DLD1 (cell line): ENCODE data around the gene FAM171A1.
"Not testable (repeated sequence)": the region's sequence is repeated elsewhere in the genome, so short reads cannot be mapped to it uniquely, and the experiment has no call there.

Experiments
- in situ Hi-C: cut with HindIII; loops from 2 replicates; pipeline ENCODE4 v1.10.0; 2017; ENCODE audit warnings: low sequenced_read_pairs

Gene FAM171A1

DNA sequence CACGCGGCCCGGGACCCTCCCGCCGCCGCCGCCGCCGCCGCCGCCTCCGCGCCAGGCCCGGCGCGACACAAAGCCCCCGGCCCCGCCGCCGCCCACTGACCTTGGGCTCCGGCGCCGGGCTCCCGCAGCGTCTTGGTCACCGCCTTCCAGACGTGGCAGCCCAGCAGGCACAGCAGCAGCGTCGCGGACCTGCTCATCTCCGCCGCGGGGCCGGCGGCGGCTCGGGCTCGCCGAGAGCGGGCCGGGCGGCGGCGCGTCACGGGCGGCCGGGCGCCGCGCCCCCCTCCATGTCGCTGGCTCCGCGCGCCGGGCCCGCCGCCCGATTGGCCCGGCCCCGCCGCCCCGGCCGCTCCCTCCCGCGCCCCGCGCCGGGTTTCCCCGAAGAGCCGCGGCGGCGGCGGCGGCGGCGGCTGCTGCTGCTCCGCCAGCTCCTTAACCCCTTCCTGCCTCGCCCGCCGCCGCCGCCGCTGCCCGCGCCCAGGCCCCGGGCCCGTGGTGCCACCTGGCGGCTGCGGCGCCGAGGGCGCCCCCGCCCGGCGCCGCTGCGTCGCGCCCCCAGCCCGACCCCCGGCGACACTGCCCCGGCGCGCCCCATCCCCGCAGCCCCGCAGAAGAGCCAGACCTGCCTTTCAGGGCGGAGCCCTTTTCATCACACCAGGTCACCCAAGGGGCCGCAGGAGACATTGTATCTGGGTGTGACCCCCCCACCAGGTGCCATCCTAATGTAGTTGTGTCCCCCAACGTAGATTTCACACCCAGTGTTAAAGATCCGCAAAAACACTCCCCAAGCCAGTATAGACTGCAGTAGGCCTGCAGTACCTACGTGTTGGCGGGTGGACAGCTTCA lies at the start of gene FAM171A1:
FAM171A1 (minus strand) TSS at position 434 of the 846 bp plus-strand sequence; CDS start at position 197, 237 bp downstream.
- in situ Hi-C loops: no loop called here

DNA sequence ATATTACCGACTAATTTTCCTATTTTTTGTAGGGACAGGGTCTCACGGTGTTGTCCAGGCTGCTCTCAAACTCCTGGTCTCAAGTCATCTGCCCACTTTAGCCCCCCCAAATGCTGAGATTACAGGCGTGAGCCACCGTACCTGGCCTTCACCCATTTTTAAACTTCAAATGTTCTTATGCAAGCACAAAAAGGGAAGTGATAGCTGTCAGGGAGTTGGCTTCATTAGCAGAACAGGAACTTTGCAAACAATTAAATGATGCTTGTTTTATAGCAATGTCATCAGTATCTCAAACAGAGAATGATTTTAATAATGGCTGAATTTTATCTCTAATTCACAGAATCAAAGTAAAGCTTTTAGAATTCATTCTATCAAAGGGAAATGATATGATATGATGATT lies 49.8 kb upstream of the FAM171A1 start:
- in situ Hi-C loops: no loop called here

DNA sequence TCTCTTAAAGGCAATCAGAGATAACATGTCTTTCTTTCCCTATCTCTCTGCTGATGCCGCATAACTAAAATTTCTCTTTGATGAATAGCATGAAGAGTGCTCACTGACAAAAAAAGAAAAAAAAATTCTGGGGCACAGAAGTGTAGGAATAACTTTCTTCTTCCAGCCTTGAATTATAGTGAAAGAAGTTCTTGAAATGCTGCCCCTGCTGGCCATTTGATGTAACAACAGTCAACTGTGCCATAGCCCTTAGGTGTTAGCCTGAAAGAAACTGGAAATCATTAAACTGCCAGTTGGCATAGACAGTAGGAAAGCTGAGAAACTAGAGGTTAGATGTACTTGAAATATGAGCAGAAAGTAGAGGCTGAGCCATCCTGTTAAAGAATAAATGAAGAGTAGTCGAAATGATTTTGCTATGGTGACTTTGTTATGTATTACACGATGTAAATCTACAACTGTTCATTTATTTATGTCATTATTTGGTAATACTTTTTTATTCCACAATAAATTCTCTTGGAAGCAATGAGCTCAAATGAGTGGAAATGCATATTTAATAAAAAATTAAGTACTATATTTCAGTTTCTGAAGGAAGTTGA lies 48.3 kb upstream of the FAM171A1 start:
- in situ Hi-C loops: no loop called here

DNA sequence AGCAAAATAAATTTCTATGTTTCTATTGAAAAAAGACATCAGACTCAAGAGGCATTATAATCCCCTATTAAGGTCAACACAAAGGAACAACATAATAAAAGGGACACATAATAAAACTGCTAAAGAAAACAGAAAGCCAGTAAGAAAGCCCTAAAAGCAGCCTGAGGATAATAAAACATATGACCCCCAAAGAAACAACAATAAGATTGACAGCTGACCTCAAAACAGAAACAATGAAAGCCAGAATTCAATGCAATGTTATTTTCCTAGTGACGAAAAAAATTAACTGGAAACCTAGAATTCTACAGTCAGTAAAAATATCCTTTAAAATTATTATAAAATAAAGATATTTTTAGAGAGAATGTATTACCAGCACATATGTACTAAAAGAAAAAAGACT lies 44.9 kb upstream of the FAM171A1 start:
- in situ Hi-C loops: no loop called here

DNA sequence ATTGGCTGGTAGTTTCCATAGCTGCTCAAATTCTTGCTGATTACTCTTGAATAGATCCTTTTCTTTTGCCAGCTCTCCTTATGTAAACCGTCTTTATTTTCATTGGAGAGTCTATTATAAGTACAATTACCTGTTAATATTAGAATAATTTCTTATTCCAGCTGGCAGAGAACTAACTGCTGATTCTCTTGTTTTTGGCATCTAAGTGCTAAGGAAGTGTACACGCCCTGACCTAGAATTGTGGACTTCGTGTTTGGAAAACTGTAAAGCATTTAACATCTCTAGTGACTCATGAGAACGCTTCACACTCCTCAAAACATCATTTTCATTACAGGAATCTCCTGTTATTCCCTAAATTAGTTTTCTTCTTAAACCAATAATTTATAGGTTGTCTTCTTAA lies 39.9 kb upstream of the FAM171A1 start:
- in situ Hi-C loops: no loop called here

DNA sequence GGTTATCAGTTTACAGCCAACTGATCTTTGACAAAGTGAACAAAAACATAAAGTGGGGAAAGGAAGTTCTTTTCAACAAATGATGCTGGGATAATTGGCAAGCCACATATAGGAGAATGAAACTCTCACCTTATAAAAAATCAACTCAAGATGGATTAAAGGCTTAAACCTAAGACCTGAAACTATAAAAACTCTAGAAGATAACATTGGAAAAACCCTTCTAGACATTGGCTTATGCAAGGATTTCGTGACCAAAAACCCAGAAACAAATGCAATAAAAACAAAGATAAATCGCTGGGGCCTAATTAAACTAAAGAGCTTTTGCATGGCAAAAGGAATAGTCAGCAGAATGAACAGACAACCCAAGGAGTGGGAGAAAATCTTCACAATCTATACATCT lies 38.3 kb upstream of the FAM171A1 start:
- in situ Hi-C loops: not testable (repeated sequence)

DNA sequence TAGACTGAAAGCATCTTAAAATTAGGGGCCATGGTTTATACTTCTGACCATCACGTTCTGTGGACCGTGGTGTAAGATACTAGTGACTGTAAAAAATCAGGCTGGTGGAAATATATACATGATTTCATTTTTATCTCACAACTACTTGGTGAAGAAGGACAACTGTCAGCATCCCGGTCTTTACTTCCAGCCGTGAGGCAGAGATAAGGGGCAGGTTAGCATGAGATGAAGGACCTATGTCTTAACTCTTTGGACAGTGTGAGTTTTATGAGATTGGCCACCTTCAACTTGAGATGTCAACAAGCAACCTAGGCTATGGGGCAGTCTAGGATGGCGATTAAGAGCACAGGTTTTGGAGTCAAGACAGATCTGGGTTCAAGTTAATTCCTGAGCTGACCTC lies 37.5 kb upstream of the FAM171A1 start:
- in situ Hi-C loops: no loop called here

DNA sequence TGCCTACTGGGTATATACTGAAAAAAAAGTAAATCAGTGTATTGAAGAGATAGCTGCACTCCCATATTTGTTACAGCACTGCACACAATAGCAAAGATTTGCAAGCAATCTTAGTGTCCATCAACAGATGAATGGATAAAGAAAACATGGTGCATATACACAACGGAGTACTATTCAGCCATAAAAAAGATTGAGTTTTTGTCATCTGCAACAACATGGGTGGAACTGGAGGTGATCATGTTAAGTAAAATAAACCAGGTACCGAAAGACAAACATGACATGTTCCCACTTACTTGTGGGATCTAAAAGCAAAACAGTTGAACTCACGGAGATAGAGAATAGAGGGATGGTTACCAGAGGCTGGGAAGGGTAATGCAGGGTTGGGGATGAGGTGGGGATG lies 34.2 kb upstream of the FAM171A1 start:
- in situ Hi-C loops: no loop called here

DNA sequence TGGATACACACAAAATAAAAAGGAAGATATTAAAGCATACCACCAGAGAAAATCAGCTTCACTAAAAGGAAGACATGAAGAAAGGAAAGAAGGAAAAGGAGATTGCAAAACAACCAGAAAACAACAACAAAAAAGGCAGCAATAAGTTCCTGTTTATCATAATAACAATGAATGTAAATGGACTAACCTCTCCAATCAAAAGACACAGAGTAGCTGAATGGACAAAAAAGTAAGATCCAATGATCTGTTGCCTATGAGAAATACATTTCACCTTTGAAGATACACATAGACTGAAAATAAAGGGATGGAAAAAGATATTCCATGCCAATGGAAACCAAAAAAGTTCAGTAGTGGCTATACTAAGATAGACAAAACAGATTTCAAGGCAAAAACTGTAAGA lies 30.3 kb upstream of the FAM171A1 start:
- in situ Hi-C loops: no loop called here

DNA sequence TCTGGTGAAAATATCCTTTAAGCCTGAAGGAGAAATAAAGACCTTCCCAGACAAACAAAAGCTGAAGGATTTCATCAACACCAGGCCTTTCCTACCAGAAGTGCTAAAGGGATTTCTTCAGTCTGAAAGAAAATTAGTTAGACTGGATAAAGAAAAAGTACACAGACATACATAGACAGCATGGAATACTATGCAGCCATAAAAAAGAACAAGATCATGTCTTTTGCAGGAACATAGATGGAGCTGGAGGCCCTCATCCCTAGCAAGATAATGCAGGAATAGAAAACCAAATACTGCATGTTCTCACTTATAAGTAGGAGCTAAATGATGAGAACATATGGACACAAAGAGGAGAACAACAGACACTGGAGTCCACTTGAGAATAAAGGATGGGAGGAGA lies 29.4 kb upstream of the FAM171A1 start:
- in situ Hi-C loops: not testable (repeated sequence)

DNA sequence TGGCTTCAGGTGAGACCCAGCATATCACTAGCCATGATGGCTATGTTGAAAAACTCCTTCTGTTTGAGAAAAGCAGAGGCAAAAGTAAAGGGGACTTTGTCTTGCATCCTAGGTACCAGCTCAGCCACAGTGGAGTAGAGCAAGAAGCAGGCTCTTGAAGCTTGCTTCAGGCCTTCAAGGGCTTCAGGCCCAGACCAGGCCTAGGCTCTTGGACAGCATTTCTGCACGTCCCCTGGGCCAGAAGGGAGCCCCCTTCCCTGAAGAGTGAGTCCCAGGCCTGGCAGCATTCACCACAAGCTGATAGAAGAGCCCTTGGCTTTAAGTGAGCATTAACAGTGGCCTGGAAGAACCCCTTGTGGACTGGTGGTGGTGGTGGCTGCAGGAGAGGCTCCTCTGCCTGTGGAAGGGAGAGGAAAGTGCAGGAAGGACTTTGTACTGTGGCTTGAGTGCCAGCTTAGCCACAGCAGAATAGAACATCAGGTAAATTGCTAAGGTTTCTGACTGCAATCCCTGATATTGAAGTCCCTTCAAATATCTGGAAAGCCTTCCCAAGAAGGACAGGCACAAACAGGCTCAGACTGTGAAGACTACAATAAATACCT lies 28.1 kb upstream of the FAM171A1 start:
- in situ Hi-C loops: no loop called here

DNA sequence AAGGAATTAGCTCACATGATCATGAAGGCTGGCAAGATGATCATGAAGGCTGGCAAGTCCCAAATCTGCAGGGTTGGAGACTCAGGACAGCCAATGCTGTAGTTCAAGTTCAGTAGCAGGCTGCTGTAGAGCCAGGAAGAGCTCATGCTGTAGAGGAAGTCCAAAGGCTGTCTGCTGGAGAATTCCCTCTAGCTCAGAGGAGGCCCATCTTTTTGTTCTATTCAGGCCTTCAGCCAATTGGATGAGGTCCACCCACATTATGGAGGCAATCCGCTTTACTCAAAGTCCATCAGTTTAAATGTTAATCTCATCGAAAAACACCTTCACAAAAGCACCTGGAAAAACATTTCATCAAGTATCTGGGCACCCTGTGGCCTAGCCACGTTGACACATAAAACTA lies 24.8 kb upstream of the FAM171A1 start:
- in situ Hi-C loops: no loop called here

DNA sequence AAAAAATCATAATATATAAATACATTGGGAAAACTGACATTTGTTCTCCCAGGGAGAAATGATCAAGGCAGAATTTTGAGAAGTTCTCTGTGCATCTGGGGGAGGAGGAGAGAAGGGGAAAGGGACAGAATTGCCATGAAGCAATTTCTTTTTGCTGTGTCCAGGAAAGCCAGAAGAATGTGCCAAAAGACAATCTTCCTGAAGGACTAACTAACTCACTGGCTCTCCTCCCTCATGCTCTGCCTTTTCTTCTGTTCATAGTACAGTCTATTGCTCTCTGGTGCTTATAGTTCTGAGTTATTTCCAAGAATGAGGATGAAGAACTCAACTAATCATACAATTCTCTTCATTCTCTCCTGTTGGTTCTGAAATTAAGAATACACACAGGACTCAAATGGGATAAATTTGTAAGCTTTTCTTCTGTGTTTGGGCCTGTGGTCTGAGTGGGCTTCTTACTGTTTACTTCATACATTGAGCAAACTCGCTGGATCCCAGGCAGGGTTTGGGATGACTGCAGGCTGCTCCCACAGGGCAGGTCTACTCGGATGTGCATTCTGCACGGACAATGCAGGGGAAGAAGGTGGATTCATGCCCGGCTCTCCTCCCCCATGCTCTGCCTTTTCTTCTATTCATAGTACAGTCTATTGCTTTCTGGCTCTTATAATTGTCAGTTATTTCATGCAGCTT lies 22.2 kb upstream of the FAM171A1 start:
- in situ Hi-C loops: no loop called here

DNA sequence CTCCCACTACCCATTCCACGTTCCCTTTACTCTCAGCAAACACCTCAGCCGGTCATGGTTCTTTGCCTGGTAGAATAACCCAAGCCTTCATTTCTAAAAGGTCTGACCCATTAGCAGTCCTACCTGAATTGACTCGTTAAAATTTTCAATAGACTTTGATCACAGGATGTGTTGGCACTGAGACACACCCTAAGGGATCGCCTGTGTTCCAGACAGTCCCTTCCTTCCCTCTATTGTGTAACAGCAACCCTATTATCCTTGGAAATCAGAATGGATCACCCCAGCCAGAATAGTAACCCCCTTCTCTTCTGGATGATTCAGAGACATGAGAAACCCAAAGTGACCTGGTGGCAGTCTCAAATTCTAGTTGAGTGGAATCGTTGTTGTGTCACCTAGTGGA lies 20.4 kb upstream of the FAM171A1 start:
- in situ Hi-C loops: no loop called here

DNA sequence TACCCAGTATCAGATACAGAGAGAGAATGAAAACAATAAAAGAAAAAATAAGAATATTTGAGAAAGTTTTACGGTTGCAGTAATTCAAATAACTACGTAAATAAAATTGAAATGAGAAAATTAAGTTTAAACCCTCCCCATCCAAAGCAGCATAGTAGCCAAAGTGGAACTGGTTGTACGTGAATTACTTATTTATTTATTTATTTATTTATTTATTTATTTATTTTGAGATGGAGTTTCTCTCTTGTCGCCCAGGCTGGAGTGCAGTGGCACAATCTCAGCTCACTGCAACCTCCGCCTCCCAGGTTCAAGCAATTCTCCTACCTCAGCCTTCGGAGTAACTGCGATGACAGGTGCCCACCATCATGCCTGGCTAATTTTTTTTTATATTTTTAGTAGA lies 17.1 kb upstream of the FAM171A1 start:
- in situ Hi-C loops: not testable (repeated sequence)

DNA sequence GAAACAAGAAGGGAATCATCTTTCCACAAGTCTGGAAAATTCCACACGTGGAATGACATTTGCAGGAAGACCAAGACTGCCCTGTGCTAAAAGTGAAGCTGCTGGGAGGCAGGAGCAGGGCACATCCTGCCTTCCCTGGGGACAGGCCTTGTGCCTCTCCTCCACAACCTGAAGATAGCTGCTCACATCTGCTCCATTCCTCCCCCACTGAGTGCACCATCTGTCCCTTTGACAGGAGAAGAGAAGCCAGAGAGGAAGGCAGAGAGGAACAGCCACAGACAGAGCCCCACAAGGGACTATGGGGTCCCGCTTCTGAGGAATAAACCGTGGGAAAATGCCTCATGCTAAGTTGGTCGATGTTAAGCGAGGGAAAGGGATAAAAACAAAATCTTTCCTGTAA lies 15.9 kb upstream of the FAM171A1 start:
- in situ Hi-C loops: no loop called here

DNA sequence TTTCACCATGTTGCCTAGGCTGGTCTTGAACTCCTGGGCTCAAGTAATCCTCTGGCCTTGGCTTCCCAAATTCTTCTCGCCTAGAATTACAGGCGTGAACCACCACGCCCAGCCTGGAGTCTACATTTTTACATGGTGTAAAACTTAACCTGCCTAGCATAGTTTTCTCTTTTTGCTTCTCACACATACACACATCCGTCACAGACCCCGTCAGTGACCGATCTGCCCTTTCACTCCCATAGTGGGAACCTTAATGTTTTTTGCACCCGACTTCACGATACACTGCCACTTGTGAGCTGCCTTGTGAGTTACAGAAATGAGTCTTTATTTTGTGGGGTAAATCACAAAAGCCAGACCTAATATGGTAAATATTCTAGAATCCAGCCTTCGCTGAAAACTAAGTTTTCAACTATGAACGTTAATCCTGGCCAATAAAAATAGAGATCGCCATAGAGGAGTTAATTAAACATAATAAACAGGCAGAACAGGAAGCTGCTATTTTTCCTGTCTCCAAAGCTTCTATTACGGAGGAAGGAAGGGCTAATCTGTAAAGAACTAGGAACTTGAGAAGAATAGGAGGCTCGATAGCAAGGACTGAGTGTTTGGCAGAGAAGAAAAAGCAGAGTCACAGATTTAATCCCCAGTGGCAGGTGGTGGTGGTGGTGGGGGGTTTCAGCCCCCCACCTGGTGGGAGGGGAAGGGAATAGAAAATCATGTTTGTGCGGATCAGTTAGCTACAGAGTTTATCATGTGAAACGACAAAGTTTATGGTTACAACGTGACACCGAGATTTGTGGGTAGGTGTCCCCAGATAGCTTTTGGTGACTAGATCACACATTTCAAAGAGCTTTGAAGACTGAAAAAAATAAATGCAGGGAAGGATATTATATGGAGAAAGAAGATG lies 14.7 kb upstream of the FAM171A1 start:
- in situ Hi-C loops: no loop called here

DNA sequence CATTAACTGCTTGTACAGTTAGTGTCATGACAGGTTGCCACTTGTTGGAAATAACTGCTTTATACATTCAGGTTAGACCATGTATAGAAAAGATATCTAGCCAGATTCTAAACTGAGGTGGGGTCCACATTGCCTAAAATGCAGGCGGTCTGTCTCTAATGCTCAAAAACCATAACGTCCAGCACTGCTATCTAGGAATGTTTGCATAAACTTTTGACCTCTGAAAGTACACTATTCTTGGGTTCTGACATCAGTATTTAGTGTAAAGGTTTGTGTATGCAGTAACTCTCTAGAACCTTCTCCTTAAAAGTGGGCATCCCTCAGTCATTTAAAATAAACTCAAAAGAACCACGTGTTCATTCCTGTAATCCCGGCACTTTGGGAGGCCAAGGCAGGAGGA lies 10.3 kb upstream of the FAM171A1 start:
- in situ Hi-C loops: no loop called here

DNA sequence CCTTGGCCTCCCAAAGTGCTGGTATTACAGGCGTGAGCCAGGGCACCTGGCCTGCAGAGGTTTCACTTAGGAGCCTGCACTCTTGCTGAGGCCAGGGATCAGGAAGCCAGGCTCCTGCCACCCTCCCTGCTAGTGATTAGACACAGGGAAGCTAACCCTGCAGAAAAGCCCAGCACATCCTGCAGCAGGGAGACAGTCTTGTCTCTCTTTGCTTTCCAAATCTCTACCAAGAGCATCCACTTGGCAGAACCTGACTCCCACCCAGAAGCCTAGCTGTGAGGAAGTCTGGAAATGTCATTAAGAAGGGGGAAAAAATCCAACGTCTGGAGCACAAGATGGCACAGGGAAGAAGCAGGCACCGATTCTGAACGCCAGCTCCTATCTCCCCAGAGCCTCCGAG lies 8.0 kb upstream of the FAM171A1 start:
- in situ Hi-C loops: no loop called here

DNA sequence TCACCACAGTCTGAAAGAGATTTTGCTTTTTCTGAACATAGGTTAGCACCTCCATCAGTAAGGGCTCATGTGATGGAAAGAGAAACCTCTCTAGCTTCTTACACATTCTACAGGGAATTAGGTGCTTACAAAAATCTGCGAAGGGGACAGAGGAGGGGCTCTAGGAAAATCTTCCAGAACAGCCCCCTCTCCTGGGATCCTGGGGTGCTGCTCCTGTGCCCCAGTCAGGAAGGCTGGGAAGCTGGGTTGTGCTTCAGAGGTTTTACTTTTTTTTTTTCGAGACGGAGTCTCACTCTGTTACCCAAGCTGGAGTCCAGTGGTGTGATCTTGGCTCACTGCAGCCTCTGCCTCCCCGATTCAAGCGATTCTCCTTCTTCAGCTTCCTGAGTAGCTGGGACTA lies 7.5 kb upstream of the FAM171A1 start:
- in situ Hi-C loops: no loop called here

DNA sequence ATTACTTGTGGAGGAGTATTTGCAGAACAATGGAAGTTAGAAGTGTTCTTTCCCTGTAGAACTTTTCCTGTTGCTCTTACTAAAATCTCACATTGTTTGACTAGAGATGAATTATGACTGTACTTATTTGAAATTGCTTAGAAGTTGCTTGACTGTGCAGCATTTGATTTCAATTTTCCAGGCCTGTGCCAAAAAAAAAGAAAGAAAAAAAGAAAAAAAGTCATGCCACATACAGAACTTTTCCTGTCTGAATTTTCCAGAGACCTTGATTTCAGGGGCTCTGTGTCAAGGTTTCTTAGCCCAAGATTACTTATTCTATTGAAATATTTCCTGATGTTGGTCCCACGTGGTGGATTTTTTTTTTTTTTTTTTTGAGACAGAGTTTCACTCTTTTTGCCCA lies 3.5 kb upstream of the FAM171A1 start:
- in situ Hi-C loops: no loop called here
